Dedifferentiated amniotic fluid mesenchymal stem cell (primary cell): ENCODE results near the gene CDC42SE1.
"Not testable (repeated sequence)": the region's sequence is repeated elsewhere in the genome, so short reads cannot be mapped to it uniquely, and the experiment has no call there.

Experiments used
- DNase-seq: peaks from one replicate; pipeline ENCODE4 v3.0.0-alpha.2; 2016; ENCODE audit errors: extremely low spot score

Gene CDC42SE1, protein sequence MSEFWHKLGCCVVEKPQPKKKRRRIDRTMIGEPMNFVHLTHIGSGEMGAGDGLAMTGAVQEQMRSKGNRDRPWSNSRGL

DNA sequence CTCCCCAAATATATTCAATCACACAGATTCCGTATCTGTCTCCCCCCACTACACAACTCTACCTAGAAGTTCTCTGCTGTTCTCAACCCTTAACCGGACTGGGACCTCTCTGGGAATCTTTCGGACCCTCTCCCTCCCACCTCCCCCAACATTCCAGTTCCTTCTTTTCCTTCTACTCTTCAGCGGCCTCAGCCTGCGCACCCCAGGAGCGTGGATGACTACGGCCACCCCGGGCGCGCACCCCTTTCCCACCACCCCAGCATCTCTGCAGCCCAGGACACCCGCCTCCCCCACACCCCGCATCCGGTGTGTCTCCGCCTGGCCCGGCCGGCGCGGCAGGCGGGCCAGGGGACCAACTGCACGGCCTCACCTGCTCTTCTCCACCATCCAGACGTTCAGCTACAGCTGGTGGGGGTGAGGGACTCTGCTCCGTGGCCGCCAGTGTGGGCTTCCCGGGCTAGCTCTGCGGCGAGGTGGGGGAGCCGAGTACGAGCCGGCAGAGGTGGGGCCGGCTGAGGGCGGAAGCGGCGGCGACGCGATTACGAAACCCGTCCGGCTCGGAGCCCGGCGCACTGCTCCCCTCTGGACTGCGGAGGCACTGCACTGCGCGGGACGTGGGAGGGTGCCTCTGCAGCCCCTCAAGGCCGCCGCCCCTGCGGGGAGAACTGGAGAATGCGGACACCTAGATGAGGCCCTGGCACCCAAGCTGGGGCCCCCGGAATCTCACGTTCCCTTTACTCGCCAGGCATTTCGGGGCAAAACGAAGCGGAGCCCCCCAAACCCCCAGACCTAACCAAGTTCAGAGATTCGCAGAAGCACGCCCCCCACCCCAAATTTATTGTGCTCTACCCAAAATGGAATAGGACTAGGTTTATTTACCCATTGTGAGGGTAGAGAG, at the start of gene CDC42SE1:
Gene CDC42SE1, minus strand, starts transcription at position 514 of the 898 bp plus-strand sequence. CDS start 3,892 bp downstream, outside the sequence.
- DNase-seq, result peak; percentile 73

DNA sequence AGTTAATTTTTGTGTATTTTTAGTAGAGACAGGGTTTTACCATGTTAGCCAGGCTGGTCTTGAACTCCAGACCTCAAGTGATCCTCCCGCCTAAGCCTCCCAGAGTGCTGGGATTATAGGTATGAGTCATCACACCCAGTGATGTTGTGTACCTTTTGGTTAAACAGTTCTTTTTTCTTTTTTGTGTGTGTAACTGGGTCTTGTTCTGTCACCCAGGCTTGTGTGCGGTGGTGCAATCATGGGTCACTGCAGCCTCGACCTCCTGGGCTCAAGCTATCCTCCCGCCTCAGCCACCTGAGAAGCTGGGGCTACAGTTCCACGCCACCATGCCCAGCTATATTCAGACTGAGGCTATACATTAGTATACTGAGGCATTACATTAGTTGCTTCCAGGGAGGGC, 48.9 kb upstream of the CDC42SE1 start:
- DNase-seq, result no peak

DNA sequence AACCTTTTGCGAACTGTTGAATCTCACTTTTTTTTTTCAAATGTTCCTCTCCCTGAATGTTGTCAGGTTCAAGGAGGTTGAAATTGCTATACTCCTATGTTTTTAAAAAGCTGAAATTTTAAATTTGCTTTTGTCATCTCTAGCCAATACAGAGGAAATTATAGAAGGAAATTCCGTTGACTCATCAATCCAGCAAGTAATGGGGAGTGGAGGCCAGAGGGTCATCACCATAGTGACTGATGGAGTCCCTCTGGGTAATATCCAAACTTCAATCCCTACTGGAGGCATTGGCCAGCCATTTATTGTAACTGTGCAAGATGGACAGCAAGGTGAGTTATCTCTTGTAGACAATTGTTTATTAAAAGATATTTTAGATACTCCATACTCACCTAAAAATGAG, 47.5 kb upstream of the CDC42SE1 start:
- DNase-seq, result no peak

DNA sequence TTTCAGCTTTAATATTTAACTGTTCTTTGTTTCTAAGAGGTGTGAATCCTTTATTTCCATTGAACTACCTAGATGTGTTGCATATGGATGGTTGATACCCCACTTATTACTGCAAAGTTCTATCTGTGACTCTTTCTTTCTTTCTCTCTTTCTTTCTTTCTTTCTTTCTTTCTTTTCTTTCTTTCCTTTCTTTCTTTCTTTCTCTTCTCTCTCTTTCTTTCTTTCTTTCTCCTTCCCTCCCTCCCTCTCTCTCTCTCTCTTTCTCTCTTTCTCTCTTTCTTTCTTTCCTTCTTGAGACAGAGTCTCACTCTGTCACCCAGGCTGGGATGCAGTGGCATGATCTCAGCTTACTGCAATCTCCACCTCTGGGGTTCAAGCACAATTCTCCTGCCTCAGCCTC, 45.2 kb upstream of the CDC42SE1 start:
- DNase-seq, result no peak

DNA sequence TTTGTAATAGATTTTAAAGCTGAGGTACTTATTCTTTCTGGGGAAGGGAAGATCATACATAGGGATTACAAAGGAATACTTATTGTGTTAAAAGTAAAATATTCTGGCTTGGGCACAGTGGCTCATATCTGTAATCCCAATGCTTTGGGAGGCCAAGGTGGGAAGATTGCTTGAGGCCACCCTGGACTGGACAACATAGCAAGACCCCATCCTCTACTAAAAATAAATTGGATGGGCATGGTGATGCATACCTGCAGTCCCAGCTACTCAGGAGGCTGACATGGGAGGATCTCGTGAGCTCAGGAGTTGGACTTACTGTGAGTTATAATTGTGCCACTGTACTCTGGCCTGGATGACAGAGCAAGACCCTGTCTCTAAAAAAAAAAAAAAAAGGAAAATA, 38.7 kb upstream of the CDC42SE1 start:
- no peak for DNase-seq

- not testable (repeated sequence) for DNase-seq
Measured at GRCh38 chr1:151097426-151097825, 38.0 kb upstream of the CDC42SE1 start.

- no peak for DNase-seq
Measured at GRCh38 chr1:151085953-151086559, 26.6 kb upstream of the CDC42SE1 start.

DNA sequence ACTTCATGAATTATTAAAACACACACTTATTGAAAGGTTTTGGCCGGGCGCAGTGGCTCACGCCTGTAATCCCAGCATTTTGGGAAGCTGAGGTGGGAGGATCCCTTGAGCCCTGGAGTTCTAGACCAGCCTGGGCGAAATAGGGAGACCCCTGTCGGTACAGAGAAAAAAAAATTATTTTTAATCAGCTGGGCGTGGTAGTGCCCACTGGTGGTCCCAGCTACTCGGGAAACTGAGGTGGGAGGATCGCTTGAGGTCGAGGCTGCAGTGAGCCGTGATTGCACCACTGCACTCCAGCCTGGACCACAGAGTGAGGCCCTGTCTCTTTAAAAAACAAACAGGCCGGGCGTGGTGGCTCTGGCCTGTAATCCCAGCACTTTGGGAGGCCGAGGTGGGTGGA, 12.8 kb upstream of the CDC42SE1 start:
- no peak for DNase-seq

- peak; percentile 90 for DNase-seq
Measured at GRCh38 chr1:151070474-151071276, 11.3 kb upstream of the CDC42SE1 start, which contains the start of gene GABPB2. Gene GABPB2 (plus strand): TSS chr1:151070761. CDS start chr1:151088190, 17,429 bp downstream.

GRCh38 chr1:151069103-151069486, 9.7 kb upstream of the CDC42SE1 start:
- DNase-seq, result no peak

DNA sequence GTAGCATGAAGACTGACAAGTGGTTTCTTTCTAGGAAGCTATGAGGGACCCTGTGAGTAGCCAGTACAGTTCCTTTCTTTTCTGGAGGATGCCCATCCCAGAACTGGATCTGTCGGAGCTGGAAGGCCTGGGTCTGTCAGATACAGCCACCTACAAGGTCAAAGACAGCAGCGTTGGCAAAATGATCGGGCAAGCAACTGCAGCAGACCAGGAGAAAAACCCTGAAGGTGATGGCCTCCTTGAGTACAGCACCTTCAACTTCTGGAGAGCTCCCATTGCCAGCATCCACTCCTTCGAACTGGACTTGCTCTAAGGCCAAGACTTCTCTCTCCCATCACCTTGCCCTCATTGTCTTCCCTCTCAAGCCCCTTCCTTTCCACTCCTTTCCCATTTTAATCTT, 7.8 kb upstream of the CDC42SE1 start:
- no peak for DNase-seq

DNA sequence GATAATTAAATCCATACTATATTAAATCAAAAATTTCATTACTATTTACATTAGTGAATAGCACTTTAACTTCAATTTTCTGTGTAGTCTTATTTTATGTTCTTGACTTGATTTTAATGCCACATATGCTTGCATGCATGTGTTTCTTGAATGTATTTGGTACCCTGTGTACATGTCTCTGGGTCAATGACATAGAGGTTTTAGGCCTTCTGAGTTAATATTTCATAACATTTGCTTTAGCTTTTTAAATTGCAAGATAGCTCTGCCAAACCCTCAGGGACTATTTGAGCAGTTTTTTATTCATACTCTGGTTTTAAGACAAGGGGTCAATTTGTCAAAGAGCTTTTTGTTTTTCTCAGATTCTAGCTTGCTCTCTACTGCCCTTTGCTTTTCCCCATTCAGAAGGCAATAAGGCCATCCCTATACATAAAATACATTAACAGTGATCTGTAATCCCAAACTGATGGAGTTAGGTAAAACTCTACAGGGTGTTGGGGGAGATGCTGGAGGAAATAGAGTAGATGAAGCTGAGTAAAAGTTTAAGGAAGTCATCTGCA, 5.7 kb upstream of the CDC42SE1 start:
- DNase-seq, result no peak

- DNase-seq, result peak; percentile 80
Measured at GRCh38 chr1:151062741-151063371, 3.4 kb upstream of the CDC42SE1 start.

DNA sequence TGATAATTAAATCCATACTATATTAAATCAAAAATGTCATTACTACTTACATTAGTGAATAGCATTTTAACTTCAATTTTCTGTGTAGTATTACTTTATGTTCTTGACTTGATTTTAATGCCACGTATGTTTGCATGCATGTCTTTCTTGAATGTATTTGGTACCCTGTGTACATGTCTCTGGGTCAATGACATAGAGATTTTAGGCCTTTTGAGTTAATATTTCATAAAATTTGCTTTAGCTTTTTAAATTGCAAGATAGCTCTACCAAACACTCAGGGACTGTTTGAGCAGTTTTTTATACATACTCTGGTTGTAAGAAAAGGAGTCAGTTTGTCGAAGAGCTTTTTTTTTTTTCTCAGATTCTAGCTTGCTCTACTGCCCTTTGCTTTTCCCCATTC, 2.3 kb upstream of the CDC42SE1 start:
- DNase-seq, result no peak

- no peak for DNase-seq
Measured at GRCh38 chr1:151060657-151061421, 1.4 kb upstream of the CDC42SE1 start.

- DNase-seq, result peak; percentile 48
Measured at GRCh38 chr1:151060007-151060656, 710 bp upstream of the CDC42SE1 start, which contains the start of gene MLLT11. Gene MLLT11 (plus strand): TSS chr1:151060397. CDS start chr1:151067225, 6,828 bp downstream.

DNA sequence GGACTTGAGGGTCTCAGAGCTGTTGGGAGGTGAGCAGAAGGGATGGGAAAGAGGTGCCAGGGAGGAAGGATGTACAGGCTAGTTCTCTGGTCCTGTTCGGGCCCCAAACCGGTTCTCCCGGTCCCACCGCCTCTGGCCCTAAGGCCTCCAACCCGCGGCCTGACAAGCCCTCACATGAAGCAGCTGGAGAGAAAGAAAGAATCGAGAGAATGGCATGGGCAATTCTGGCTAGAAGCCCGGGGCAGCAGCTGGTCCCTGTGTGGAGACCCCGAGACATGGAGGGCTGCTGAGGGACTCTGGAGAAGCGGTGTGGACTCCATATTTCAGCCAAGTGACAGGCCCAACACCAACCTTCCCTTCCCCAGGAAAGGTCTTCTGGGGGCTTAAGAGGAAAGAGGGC, 730 bp downstream of the CDC42SE1 start:
- DNase-seq, result no peak

DNA sequence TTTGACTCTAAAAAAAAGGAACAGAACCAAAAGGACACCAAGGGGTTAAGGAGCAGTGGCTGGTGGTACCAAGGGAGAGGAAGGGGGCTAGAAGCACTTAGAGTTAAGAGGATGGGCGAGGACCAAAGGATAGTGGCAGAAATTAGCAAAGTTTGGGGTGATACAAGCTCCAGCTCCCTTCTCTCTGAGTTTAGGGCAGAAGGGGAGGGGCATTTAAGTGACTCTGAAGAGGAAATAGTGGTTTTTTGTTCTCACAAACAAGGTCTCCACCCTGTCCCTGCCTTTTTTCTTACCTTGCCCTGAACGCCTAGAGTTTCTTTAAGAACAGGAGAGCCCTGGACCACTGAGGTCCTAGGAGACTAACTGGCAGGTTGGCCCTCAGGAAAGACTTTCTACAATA, 3.3 kb downstream of the CDC42SE1 start:
- no peak for DNase-seq

DNA sequence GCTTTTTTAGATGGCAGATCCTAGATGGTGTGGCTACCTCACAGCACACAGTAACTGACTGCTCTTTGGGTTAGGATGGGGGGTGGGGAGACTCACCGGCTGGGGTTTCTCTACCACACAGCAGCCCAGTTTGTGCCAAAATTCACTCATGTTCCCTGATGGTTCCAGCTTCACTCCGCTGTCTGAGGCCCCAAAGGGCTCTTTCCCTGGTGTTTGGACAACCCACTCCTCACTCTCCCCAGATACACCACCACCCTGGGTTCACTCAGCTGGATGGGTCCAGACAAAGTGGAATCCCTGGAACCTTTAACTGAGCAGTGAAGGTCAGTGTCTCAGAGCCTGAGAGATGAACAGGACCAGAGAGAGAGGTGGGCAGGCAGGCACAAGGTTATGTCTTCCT, 3.8 kb downstream of the CDC42SE1 start:
- no peak for DNase-seq
